K562 (cell line): Measurements from ENCODE around the gene MLKL. TPM values are rescaled to one million over a fixed set of nuclear protein-coding genes. Genes with fewer than 3 reads are reported as not detected.
A peak's percentile ranks its signal among the peaks of the same experiment; 100 is the strongest.

ENCODE experiments used
- CCNT2 ChIP-seq: IDR thresholded peaks from 2 replicates; pipeline ENCODE4 v1.6.1; 2011; ENCODE audit warnings: borderline replicate concordance, low read depth, mild to moderate bottlenecking, moderate library complexity, mixed read lengths, low read length; ENCODE audit not compliant: insufficient read length; ENCODE audit errors: extremely low read depth
- CLOCK ChIP-seq: fragments of 250-450 bp; sonication (Bioruptor Pico); IDR thresholded peaks from 2 replicates; pipeline ENCODE4 v1.4.0; 2020; ENCODE audit warnings: mild to moderate bottlenecking, moderate library complexity, borderline replicate concordance
- E2F6 ChIP-seq, 2 experiments: IDR thresholded peaks; 2 replicates each; pipeline ENCODE4 v1.6.1; 2011; ENCODE audit warnings: borderline replicate concordance in 1 of 2, control low read depth in 1 of 2, low read depth in 1 of 2, low read length in 1 of 2, mild to moderate bottlenecking in 1 of 2, mixed read lengths in 1 of 2, moderate library complexity in 1 of 2; ENCODE audit not compliant: insufficient read depth in 1 of 2, insufficient read length in 1 of 2, poor library complexity in 1 of 2, severe bottlenecking in 1 of 2; ENCODE audit errors: extremely low read depth in 1 of 2
- HBP1 ChIP-seq: fragments of 450-650 bp; formaldehyde crosslinking; IDR thresholded peaks from 2 replicates; pipeline ENCODE4 v1.4.0; 2022; ENCODE audit warnings: missing genetic modification characterization
- KLF10 ChIP-seq: fragments of 250-450 bp; sonication (Bioruptor Pico); IDR thresholded peaks from 2 replicates; pipeline ENCODE4 v1.6.1; 2021; ENCODE audit warnings: matching md5 sums
- LEF1 ChIP-seq: fragments of 450-650 bp; IDR thresholded peaks from 2 replicates; pipeline ENCODE4 v1.6.1; 2016; ENCODE audit warnings: mild to moderate bottlenecking
- TCF7L2 ChIP-seq: fragments of 150-350 bp; IDR thresholded peaks from 2 replicates; pipeline ENCODE4 v1.6.1; 2016; ENCODE audit warnings: low read depth, mild to moderate bottlenecking, low read length, moderate library complexity
- TFE3 ChIP-seq: fragments of 450-650 bp; formaldehyde crosslinking; IDR thresholded peaks from 2 replicates; pipeline ENCODE4 v1.4.0; 2020; ENCODE audit warnings: mild to moderate bottlenecking, mixed read lengths
- ZNF217 ChIP-seq: sonication (generic); formaldehyde crosslinking; IDR thresholded peaks from 2 replicates; pipeline ENCODE4 v1.8.0; 2022; ENCODE audit warnings: mild to moderate bottlenecking, missing genetic modification reagents
- ZNF586 ChIP-seq: fragments of 450-650 bp; formaldehyde crosslinking; conservative IDR thresholded peaks from 2 replicates; pipeline ENCODE4 v1.4.0; 2020; ENCODE audit warnings: mild to moderate bottlenecking, moderate library complexity
- polyA plus RNA-seq, 8 experiments: library from polyadenylated mRNA; depleted of rRNA in 4 of 8; stranded (reverse) in 5 of 8; unstranded in 3 of 8; fragments of >200 nt; fragmentation: Nextera tagmentation in 2 of 8; fragmentation: Illumina TruSeq in 1 of 8; extraction: Ambion mirVana in 2 of 8; extraction: Trizol in 1 of 8; gene quantifications; 2 replicates each; pipeline versions ENCODE4 v1.2.1 to v1.2.3, GENCODE V29; 2011 to 2014; ENCODE audit warnings: inconsistent platforms in 1 of 8, missing spikeins in 1 of 8
- total RNA-seq, 7 experiments: library from RNA; depleted of rRNA in 6 of 7; stranded (reverse); fragments of >200 nt in 6 of 7; fragmentation: Illumina TruSeq in 2 of 7; extraction: Trizol in 2 of 7; gene quantifications; 2 replicates each; pipeline versions ENCODE4 v1.2.1 to v1.2.3, GENCODE V29; 2011 to 2021; ENCODE audit warnings: low replicate concordance in 1 of 7
- TF ChIP-seq, protein P1 (sequence below): fragments of 450-650 bp; IDR thresholded peaks from 2 replicates; pipeline ENCODE4 v1.6.1; 2017; ENCODE audit warnings: antibody characterized with exemption, mild to moderate bottlenecking
- TF ChIP-seq, protein P2 (sequence below): fragments of 450-650 bp; formaldehyde crosslinking; IDR thresholded peaks from 2 replicates; pipeline ENCODE4 v1.4.0; 2020; ENCODE audit warnings: mild to moderate bottlenecking, moderate library complexity

MLKL gene
- total and polyA plus RNA-seq, 9 of the 15 experiments (the other 6 are each of a cell fraction or from before 2014, with no cell fraction given) = 1.6 to 6.1 (median 4.8) TPM

DNA sequence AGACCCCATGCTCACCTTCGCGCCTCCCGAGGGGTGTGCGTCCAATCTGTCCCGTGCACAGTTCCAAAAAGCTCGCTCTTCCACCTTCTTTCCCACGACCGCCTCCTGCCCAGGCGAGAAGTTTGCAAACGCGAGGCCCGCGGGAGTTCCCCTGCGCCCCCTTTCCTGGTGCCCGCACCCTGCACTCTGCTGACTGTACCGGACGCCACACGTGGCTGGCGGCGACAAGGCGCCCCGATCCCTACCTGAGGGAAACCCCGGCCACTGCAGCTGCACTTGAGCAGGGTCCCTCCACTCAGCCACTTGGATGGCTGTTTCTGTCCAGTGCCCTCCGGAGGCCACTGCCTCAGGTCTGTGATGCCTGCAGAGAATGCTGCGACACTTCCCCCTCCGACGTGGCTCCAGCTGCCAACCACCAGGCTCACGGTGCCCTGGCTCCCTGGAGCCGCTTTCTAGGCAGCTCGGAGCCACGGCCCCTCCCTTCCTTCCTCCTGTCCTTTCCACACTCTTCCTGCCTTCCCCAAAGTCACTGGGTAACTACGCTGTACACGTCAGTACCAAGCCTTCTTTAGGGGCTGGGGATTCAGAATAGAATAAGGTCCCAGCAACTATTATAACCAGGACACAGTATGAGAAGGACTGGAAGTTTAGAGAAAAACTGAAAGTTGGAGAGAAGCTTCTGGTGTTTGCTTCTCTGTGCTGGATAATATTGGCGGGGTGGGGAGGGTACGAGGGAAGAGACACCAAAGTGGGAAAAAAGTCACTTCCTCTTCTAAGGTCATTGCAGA lies at the start of gene MLKL (continued):
- no peak for TF ChIP-seq TFE3 (CRISPR knock-in tag)
- TF ChIP-seq CLOCK (CRISPR knock-in tag) = no peak
- peak; percentile 57; the same call in 1 of the 2 replicates for TF ChIP-seq LEF1
- TF ChIP-seq CCNT2 = no peak
- TF ChIP-seq, protein P1, sequence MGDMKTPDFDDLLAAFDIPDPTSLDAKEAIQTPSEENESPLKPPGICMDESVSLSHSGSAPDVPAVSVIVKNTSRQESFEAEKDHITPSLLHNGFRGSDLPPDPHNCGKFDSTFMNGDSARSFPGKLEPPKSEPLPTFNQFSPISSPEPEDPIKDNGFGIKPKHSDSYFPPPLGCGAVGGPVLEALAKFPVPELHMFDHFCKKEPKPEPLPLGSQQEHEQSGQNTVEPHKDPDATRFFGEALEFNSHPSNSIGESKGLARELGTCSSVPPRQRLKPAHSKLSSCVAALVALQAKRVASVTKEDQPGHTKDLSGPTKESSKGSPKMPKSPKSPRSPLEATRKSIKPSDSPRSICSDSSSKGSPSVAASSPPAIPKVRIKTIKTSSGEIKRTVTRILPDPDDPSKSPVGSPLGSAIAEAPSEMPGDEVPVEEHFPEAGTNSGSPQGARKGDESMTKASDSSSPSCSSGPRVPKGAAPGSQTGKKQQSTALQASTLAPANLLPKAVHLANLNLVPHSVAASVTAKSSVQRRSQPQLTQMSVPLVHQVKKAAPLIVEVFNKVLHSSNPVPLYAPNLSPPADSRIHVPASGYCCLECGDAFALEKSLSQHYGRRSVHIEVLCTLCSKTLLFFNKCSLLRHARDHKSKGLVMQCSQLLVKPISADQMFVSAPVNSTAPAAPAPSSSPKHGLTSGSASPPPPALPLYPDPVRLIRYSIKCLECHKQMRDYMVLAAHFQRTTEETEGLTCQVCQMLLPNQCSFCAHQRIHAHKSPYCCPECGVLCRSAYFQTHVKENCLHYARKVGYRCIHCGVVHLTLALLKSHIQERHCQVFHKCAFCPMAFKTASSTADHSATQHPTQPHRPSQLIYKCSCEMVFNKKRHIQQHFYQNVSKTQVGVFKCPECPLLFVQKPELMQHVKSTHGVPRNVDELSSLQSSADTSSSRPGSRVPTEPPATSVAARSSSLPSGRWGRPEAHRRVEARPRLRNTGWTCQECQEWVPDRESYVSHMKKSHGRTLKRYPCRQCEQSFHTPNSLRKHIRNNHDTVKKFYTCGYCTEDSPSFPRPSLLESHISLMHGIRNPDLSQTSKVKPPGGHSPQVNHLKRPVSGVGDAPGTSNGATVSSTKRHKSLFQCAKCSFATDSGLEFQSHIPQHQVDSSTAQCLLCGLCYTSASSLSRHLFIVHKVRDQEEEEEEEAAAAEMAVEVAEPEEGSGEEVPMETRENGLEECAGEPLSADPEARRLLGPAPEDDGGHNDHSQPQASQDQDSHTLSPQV = 0 out of 2 replicates have a peak, but pooled peaks have one; percentile 66
- TF ChIP-seq ZNF217 (CRISPR knock-in tag) = no peak
- peak; percentile 65 to 71 for TF ChIP-seq E2F6 (IDR thresholded peaks at IDR 0.05; ENCODE audit: borderline replicate concordance in 1 of 2, extremely low read depth in 1 of 2, insufficient read depth in 1 of 2, insufficient read length in 1 of 2, low read depth in 1 of 2, low read length in 1 of 2, poor library complexity in 1 of 2, severe bottlenecking in 1 of 2)
- no peak for TF ChIP-seq TCF7L2
- TF ChIP-seq, protein P2, sequence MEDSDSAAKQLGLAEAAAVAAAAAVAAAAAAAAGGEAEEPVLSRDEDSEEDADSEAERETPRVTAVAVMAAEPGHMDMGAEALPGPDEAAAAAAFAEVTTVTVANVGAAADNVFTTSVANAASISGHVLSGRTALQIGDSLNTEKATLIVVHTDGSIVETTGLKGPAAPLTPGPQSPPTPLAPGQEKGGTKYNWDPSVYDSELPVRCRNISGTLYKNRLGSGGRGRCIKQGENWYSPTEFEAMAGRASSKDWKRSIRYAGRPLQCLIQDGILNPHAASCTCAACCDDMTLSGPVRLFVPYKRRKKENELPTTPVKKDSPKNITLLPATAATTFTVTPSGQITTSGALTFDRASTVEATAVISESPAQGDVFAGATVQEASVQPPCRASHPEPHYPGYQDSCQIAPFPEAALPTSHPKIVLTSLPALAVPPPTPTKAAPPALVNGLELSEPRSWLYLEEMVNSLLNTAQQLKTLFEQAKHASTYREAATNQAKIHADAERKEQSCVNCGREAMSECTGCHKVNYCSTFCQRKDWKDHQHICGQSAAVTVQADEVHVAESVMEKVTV (CRISPR knock-in tag) = no peak
- no peak for TF ChIP-seq ZNF586 (CRISPR knock-in tag)
- no peak for TF ChIP-seq KLF10 (CRISPR knock-in tag)
- TF ChIP-seq HBP1 (CRISPR knock-in tag) = no peak
